ENCODE data around the gene ZFHX2.

The ZFHX2 gene

DNA sequence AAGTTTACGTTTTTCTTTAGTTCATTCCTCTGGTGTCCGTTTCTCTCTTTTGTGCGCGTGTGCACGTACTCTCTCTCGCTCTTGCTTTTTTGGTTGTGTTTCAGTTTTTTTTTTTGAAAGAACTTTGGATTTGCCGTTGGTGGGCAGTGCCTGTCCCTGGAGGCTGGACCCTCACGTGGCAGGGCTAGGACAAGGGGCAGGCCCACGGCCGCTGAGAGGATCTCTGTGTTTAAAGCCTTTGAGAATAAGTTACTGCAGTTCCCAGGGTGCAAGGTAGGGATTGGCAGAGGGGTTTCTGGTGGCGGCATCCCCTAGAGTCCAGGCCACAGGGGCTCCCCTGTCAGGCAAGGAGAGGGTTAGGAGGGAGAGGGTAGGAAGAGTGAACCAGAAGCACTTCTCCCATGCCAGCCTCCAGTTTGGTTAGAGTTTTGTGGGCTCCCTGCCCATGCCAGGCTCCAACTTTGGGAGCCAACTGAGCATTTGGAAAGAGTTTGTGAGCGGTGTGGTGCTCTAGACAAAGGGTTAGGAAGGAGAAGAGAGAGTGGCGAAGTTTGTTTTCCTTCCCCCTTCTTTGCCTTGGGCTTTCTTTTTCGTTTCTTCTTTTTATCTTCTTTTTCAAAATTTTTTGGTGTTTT lies 30.5 kb downstream of the ZFHX2 start:
- TF ChIP-seq, protein P1, sequence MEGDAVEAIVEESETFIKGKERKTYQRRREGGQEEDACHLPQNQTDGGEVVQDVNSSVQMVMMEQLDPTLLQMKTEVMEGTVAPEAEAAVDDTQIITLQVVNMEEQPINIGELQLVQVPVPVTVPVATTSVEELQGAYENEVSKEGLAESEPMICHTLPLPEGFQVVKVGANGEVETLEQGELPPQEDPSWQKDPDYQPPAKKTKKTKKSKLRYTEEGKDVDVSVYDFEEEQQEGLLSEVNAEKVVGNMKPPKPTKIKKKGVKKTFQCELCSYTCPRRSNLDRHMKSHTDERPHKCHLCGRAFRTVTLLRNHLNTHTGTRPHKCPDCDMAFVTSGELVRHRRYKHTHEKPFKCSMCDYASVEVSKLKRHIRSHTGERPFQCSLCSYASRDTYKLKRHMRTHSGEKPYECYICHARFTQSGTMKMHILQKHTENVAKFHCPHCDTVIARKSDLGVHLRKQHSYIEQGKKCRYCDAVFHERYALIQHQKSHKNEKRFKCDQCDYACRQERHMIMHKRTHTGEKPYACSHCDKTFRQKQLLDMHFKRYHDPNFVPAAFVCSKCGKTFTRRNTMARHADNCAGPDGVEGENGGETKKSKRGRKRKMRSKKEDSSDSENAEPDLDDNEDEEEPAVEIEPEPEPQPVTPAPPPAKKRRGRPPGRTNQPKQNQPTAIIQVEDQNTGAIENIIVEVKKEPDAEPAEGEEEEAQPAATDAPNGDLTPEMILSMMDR (IDR thresholded peaks at IDR 0.05; ENCODE audit: low read depth, low read length) = no peak
- H3K4me3 ChIP-seq (ENCODE audit: low read depth, low read length) = no peak overlapping the region

DNA sequence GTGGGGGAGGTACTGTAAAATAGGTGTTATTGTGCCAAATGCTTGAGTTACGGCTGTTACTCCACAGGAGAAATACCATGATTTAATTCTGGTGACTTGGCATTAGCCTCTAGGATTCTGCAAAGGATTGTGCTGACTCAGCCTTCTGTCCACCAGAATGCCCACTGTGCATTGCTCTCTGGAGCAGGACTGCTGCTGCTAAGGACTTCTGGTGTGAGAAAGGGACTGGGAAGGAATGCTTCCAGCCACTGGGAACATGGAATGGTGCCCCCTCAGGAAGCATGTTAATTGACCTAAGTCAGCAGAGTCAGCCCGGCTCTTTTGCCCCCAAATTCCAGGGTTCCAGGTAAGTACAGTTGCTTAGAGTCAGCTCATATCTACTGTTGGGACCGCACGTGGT lies 32.9 kb downstream of the ZFHX2 start:
- TF ChIP-seq, protein P1 (IDR thresholded peaks at IDR 0.05; ENCODE audit: low read depth, low read length) = no peak
- no peak overlapping the region for H3K4me3 ChIP-seq (ENCODE audit: low read depth, low read length)

DNA sequence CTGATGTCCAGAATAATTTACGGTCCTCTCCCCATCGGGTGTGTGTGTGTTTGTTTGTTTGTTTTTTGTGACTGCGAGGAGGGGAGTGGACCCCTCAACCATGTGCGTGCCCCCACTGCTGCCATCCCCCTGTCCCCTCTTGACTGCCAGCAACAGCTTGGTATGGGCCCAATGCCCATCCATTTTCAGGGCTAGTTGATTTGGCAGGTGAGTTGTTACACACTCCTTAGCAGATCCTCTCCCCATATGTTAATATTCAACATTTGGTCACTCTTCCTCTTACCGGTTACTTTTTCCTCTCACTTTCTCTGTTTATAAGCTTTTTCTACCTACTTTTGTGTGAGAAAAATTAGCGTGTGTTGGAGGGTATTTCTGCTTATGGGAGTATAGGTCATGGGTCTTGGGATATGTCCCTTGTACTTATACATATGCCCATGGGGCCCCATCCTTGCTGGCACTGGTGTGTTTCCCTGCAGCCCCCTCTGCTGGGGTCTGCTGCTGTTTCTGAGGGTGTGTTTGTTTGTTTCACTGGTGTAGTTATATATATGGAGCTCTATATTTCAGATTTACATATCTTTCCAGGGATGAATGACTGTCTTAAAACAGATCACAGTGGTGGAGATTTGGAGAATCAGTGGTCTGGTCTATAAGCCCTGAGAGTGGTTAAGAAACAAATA lies 33.8 kb downstream of the ZFHX2 start:
- no peak overlapping the region for H3K4me3 ChIP-seq (ENCODE audit: low read depth, low read length)
- TF ChIP-seq, protein P1 (IDR thresholded peaks at IDR 0.05; ENCODE audit: low read depth, low read length) = no peak

DNA sequence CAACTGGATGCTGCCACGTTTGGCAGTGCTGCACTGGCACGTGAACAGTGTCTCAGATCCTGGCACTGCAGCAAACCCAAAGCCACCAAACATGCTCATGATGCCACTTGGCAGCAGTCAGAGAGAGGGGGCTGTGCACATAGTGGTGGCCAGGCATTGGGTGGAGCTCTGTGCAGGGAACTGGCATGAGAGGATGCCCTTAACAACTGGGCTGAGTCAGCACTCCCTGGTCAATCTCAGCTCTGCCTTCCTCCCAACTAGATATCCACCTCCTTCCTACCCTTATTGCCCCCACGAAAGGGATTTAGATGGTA lies 37.0 kb downstream of the ZFHX2 start:
- no peak overlapping the region for H3K4me3 ChIP-seq (ENCODE audit: low read depth, low read length)
- TF ChIP-seq, protein P1 (IDR thresholded peaks at IDR 0.05; ENCODE audit: low read depth, low read length) = no peak

DNA sequence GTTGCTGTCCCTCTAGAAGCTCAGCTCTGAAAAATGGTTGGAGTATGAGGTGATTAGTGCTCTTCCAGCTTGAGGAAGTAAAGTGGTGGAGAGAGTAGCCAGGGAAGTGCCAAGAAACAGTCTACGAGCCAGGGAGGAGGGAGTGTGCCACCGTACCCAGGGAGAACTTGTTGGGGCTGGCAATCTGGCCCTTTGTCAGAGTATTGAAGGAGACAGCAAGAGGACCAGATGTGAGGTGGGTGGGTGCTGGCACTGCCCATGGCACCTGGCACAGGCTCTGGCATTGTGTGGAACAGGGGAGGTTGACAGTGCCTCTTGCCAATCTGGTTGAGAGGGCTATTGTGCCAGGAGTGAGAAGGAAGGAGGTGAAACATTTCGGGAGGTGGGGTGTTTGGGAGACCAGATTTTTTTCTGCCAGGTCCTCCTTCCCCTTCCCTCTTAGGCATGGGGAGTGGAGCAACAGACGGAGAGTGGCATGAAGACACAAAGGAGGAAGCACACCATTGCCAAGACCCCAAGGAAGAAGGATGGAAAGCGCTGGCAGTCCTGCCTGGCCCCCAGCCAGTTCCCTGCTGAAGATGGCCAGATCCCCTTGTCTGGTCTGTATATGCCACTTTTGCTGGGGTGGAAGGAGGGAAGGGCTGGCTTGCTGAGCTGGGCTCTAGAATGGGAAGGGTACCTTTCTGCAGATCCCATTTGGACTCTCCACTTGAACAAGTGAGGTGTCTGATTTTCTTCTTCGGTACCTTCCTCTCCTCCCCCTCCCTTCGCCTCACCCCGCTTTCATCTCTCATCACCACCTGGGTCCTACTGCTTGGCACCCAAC lies 37.5 kb downstream of the ZFHX2 start:
- TF ChIP-seq, protein P1 (IDR thresholded peaks at IDR 0.05; ENCODE audit: low read depth, low read length) = no peak
- no peak overlapping the region for H3K4me3 ChIP-seq (ENCODE audit: low read depth, low read length)

DNA sequence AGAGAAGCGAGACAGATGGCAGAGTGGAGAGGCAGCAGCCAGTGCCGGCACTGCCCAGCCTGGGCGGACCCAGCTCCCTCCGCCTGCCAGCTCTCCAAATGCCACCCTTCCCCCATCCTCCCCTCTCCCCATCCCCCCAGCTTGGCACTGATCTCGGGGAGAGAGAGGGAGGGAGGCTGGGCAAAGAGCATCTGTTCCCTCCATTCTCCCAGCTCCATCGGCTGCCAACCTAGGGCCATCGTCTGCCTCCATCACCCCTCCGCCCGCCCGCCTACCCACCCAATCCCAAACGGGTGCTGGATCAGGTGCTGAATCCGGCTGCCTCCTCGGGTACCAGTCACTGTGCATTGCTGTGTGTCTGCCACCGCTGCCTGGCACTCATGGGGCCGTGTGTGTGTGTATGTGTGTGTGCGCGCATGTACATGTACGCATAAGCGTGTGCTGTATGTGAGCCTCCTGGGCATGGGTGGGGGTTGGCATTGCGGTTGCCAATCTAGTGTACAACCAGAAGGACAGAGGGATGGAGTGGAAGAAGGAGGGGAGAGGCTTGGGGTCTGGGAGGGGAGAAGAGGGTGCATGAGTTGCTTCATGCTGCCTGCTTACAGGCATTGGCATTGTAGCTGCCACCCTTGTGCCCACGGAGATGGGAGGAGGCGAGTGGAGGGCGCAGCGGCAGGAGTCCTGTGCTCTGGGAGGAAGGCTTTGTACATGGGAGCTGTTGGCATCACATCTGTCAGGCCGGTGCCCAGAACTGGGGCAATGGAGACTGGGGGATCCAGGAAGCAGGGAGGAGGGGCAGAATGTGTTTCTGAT lies 38.4 kb downstream of the ZFHX2 start:
- H3K4me3 ChIP-seq (ENCODE audit: low read depth, low read length) = no peak overlapping the region
- TF ChIP-seq, protein P1 (IDR thresholded peaks at IDR 0.05; ENCODE audit: low read depth, low read length) = no peak

Measured in WI38 (cell line).